Measurements from ENCODE around the gene UBXN7. TPM values are rescaled to one million over a fixed set of nuclear protein-coding genes. Genes with fewer than 3 reads are reported as not detected.

Gene UBXN7
- total RNA-seq, 2 donors from 2014 or later = 41.5 to 42.8 TPM

Other genes starting within 250 kb of the UBXN7 start
- 1 to 10 TPM in 1 of 2 donors, under 1 TPM in 1; 0.52 to 2.1 TPM for gene ZDHHC19, start 221.0 kb downstream of the UBXN7 start, total RNA-seq
- gene SLC51A, start 215.9 kb downstream of the UBXN7 start, total RNA-seq = not detected
- 10 to 100 TPM; 62.9 to 64.9 TPM for gene PCYT1A, start 144.7 kb downstream of the UBXN7 start, total RNA-seq
- gene DYNLT2B, start 114.2 kb downstream of the UBXN7 start, total RNA-seq = 1 to 10 TPM; 2.8 to 3.8 TPM
- not detected for gene TM4SF19, start 94.0 kb downstream of the UBXN7 start, total RNA-seq
- gene RNF168, start 71.3 kb upstream of the UBXN7 start, total RNA-seq = 10 to 100 TPM; 19.9 to 24.6 TPM
- not detected for gene SMCO1, start 82.9 kb upstream of the UBXN7 start, total RNA-seq
- 10 to 100 TPM in 1 of 2 donors, 1 to 10 TPM in 1; 8.1 to 10.3 TPM for gene WDR53, start 136.1 kb upstream of the UBXN7 start, total RNA-seq
- 10 to 100 TPM in 1 of 2 donors, 1 to 10 TPM in 1; 7.5 to 11.3 TPM for gene FBXO45, start 136.2 kb upstream of the UBXN7 start, total RNA-seq
- gene NRROS, start 207.3 kb upstream of the UBXN7 start, total RNA-seq = 10 to 100 TPM in 1 of 2 donors, 1 to 10 TPM in 1; 8.0 to 10.6 TPM